Peyer's patch (tissue), 4 donors: ENCODE results near the gene LSP1.

ENCODE experiments used
- POLR2A ChIP-seq, 2 donors: fragments of 450-650 bp; IDR thresholded peaks; one replicate each; pipeline ENCODE4 v1.5.1; 2017; ENCODE audit warnings: antibody characterized with exemption in 2 of 2, mild to moderate bottlenecking in 2 of 2, moderate library complexity in 2 of 2
- TF ChIP-seq, protein P1 (sequence below), 6 experiments: fragments of 450-650 bp in 4 of 6; fragments of 200-600 bp in 2 of 6; sonication (generic) in 1 of 6; IDR thresholded peaks; one replicate each; pipeline ENCODE4 v1.5.1; 2017 to 2019; ENCODE audit warnings: antibody characterized with exemption in 6 of 6, mild to moderate bottlenecking in 3 of 6, moderate library complexity in 1 of 6

DNA sequence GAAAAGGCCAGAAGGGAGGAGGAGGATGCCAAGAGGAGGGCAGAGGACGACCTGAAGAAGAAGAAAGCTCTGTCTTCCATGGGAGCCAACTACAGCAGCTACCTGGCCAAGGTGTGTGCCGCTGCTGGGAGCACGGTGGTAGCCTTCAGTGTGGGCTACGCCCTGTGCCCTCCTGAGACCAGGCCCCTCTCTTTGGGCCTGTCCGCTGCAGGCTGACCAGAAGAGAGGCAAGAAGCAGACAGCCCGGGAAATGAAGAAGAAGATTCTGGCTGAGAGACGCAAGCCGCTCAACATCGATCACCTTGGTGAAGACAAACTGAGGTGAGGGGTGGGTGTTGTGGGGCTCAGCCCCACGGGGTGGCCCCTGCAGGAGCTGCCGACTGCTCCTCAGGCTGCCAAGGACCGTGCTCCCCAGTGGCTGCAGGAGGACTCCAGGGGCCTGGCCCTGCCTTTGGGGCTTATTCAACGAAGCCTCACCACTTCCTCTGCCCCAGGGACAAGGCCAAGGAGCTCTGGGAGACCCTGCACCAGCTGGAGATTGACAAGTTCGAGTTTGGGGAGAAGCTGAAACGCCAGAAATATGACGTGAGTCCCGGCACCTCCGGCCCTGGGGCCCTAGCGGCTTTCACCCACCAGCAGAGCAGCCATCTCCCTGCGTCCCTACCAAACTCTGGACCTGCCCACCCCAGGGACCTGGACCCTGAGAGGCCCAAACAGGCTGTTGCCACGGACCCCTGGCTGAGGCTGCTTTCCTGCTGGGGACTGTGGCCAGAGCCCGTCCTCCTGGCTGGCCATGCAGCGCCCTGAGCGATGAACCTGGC lies 81.7 kb downstream of the LSP1 start:
- TF ChIP-seq, protein P1, sequence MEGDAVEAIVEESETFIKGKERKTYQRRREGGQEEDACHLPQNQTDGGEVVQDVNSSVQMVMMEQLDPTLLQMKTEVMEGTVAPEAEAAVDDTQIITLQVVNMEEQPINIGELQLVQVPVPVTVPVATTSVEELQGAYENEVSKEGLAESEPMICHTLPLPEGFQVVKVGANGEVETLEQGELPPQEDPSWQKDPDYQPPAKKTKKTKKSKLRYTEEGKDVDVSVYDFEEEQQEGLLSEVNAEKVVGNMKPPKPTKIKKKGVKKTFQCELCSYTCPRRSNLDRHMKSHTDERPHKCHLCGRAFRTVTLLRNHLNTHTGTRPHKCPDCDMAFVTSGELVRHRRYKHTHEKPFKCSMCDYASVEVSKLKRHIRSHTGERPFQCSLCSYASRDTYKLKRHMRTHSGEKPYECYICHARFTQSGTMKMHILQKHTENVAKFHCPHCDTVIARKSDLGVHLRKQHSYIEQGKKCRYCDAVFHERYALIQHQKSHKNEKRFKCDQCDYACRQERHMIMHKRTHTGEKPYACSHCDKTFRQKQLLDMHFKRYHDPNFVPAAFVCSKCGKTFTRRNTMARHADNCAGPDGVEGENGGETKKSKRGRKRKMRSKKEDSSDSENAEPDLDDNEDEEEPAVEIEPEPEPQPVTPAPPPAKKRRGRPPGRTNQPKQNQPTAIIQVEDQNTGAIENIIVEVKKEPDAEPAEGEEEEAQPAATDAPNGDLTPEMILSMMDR (IDR thresholded peaks at IDR 0.05) = no peak
- TF ChIP-seq POLR2A (IDR thresholded peaks at IDR 0.05) = no peak
